ENCODE data around the gene EPHA8. TPM values are rescaled to one million over a fixed set of nuclear protein-coding genes. Genes with fewer than 3 reads are reported as not detected.

EPHA8 gene
- total and polyA plus RNA-seq, 2 experiments from 2014 or later: not detected

- no peak overlapping the region for H3K4me3 ChIP-seq
- WGBS, 2 experiments (ENCODE audit: low coverage in 1 of 2, low lambda C conversion rate in 2 of 2, missing lambda C conversion rate in 2 of 2): 59 to 63% methylated on average over 9 of the region's 9 CpGs
- H3K36me3 ChIP-seq (ENCODE audit: low read depth): no peaks in the 10 kb centered on the region
- no peaks in the 10 kb centered on the region for H3K9me2 ChIP-seq (ENCODE audit: insufficient read depth)
- no peak overlapping the region for H3K27ac ChIP-seq
- no peak overlapping the region for H3K9ac ChIP-seq
- H3K27me3 ChIP-seq (replicated peaks; ENCODE audit: insufficient read depth): peaks cover 13% of the 10 kb centered on the region
- H2AFZ ChIP-seq: no peak overlapping the region
- no peaks in the 10 kb centered on the region for H3K4me1 ChIP-seq (ENCODE audit: insufficient read depth)
- TF ChIP-seq EZH2 (IDR thresholded peaks at IDR 0.05; ENCODE audit: insufficient read depth, poor library complexity, severe bottlenecking): no peak
- no peak for TF ChIP-seq EZH2phosphoT487 (IDR thresholded peaks at IDR 0.05; ENCODE audit: insufficient read depth, low read depth)
- H3K9me3 ChIP-seq (ENCODE audit: low read depth): no peaks in the 10 kb centered on the region
- no peaks in the 10 kb centered on the region for H3F3A ChIP-seq (ENCODE audit: insufficient read depth)
- DNase-seq: no peak
- in situ Hi-C loops (cut with MboI): no loop called here
- H3K79me2 ChIP-seq (ENCODE audit: insufficient read depth): no peaks in the 10 kb centered on the region
- H3K4me2 ChIP-seq (ENCODE audit: unreplicated experiment): no peak overlapping the region
- no peaks in the 10 kb centered on the region for H4K20me1 ChIP-seq (ENCODE audit: insufficient read depth)
These were observed 21.7 kb downstream of the EPHA8 start for GRCh38 chr1:22584970-22585369.

DNA sequence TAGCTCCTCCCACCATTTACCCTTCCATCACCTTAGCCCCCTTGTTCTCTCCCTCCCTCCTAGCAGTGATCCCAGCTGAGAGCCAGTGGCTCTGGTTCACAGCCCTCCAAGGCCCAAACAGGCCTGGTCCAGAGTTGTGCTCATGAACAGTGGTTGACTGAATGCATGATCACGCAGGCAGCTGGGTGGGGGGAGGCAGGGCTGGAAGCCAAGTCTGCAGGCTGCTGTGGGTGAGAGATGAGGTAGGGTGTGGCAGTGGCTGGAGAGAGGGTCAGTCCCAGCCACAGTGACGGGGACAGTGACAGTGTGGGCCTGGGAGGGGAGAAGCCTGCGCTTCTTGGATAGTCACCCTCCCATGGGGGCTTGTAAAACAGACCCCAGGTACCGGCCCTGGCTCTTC is 22.2 kb downstream of the EPHA8 start:
- 49 to 74% methylated on average over 4 of the region's 4 CpGs for WGBS, 2 experiments (ENCODE audit: low coverage in 1 of 2, low lambda C conversion rate in 2 of 2, missing lambda C conversion rate in 2 of 2)
- H3K9me2 ChIP-seq (ENCODE audit: insufficient read depth): no peaks in the 10 kb centered on the region
- no peak overlapping the region for H3K27ac ChIP-seq
- H3K36me3 ChIP-seq (ENCODE audit: low read depth): no peaks in the 10 kb centered on the region
- peaks cover 13% of the 10 kb centered on the region for H3K27me3 ChIP-seq (replicated peaks; ENCODE audit: insufficient read depth)
- H4K20me1 ChIP-seq (ENCODE audit: insufficient read depth): no peaks in the 10 kb centered on the region
- no peaks in the 10 kb centered on the region for H3K79me2 ChIP-seq (ENCODE audit: insufficient read depth)
- H2AFZ ChIP-seq: no peak overlapping the region
- no peaks in the 10 kb centered on the region for H3K4me1 ChIP-seq (ENCODE audit: insufficient read depth)
- no peak overlapping the region for H3K4me2 ChIP-seq (ENCODE audit: unreplicated experiment)
- H3K9ac ChIP-seq: no peak overlapping the region
- TF ChIP-seq EZH2 (IDR thresholded peaks at IDR 0.05; ENCODE audit: insufficient read depth, poor library complexity, severe bottlenecking) (no peak), EZH2phosphoT487 (IDR thresholded peaks at IDR 0.05; ENCODE audit: insufficient read depth, low read depth) (no peak)
- H3K9me3 ChIP-seq (ENCODE audit: low read depth): no peaks in the 10 kb centered on the region
- DNase-seq: no peak
- no peaks in the 10 kb centered on the region for H3F3A ChIP-seq (ENCODE audit: insufficient read depth)
- in situ Hi-C loops (cut with MboI): no loop called here
- H3K4me3 ChIP-seq: no peak overlapping the region

GRCh38 chr1:22586356-22587130 is 23.3 kb downstream of the EPHA8 start:
- TF ChIP-seq EZH2 (IDR thresholded peaks at IDR 0.05; ENCODE audit: insufficient read depth, poor library complexity, severe bottlenecking): no peak
- no peak for TF ChIP-seq EZH2phosphoT487 (IDR thresholded peaks at IDR 0.05; ENCODE audit: insufficient read depth, low read depth)
- DNase-seq: no peak
- no peak overlapping the region for H3K27ac ChIP-seq
- peaks cover 5% of the 10 kb centered on the region; the same call in 1 of the 2 replicates for H3K27me3 ChIP-seq (replicated peaks; ENCODE audit: insufficient read depth)
- H3K9me2 ChIP-seq (ENCODE audit: insufficient read depth): no peaks in the 10 kb centered on the region
- no peak overlapping the region for H3K9ac ChIP-seq
- no peak overlapping the region for H3K4me2 ChIP-seq (ENCODE audit: unreplicated experiment)
- no peak overlapping the region for H3K4me3 ChIP-seq
- no peaks in the 10 kb centered on the region for H3K79me2 ChIP-seq (ENCODE audit: insufficient read depth)
- WGBS, 2 experiments (ENCODE audit: low coverage in 1 of 2, low lambda C conversion rate in 2 of 2, missing lambda C conversion rate in 2 of 2): 80 to 82% methylated on average over 16 to 19 of the region's 19 CpGs
- no peaks in the 10 kb centered on the region for H4K20me1 ChIP-seq (ENCODE audit: insufficient read depth)
- no peaks in the 10 kb centered on the region for H3K9me3 ChIP-seq (ENCODE audit: low read depth)
- no peaks in the 10 kb centered on the region for H3K4me1 ChIP-seq (ENCODE audit: insufficient read depth)
- in situ Hi-C loops (cut with MboI): no loop called here
- H3F3A ChIP-seq (ENCODE audit: insufficient read depth): no peaks in the 10 kb centered on the region
- no peak overlapping the region for H2AFZ ChIP-seq
- no peaks in the 10 kb centered on the region for H3K36me3 ChIP-seq (ENCODE audit: low read depth)

DNA sequence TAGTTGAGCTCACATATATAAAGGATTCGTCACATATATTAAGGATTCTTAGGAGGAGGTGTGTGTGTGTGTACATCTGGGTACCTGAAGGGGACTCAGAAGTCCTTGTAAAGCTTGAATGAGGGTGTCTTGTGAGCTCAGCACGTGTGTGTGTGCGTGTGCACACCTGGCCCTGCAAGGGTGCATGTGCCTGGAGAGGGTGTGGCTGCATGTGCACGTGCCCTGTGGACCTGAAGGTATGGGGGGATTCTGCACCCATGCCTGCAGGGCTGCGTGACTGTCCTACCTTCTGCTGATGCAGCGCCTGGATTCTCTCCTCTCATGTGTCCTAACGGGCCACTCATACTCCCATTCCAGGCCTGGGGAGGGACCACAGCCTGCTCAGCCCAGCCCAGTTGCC is 24.0 kb downstream of the EPHA8 start:
- no peaks in the 10 kb centered on the region for H3F3A ChIP-seq (ENCODE audit: insufficient read depth)
- no peak overlapping the region for H3K4me2 ChIP-seq (ENCODE audit: unreplicated experiment)
- H3K9me3 ChIP-seq (ENCODE audit: low read depth): no peaks in the 10 kb centered on the region
- 54 to 59% methylated on average over 7 of the region's 7 CpGs for WGBS, 2 experiments (ENCODE audit: low coverage in 1 of 2, low lambda C conversion rate in 2 of 2, missing lambda C conversion rate in 2 of 2)
- TF ChIP-seq EZH2 (IDR thresholded peaks at IDR 0.05; ENCODE audit: insufficient read depth, poor library complexity, severe bottlenecking): no peak
- TF ChIP-seq EZH2phosphoT487 (IDR thresholded peaks at IDR 0.05; ENCODE audit: insufficient read depth, low read depth): no peak
- no peaks in the 10 kb centered on the region for H3K4me1 ChIP-seq (ENCODE audit: insufficient read depth)
- H3K79me2 ChIP-seq (ENCODE audit: insufficient read depth): no peaks in the 10 kb centered on the region
- H3K36me3 ChIP-seq (ENCODE audit: low read depth): no peaks in the 10 kb centered on the region
- no peak for DNase-seq
- no peak overlapping the region for H2AFZ ChIP-seq
- H3K27me3 ChIP-seq (replicated peaks; ENCODE audit: insufficient read depth): peaks cover 7% of the 10 kb centered on the region
- H4K20me1 ChIP-seq (ENCODE audit: insufficient read depth): no peaks in the 10 kb centered on the region
- in situ Hi-C loops (cut with MboI): no loop called here
- H3K9ac ChIP-seq: no peak overlapping the region
- no peak overlapping the region for H3K4me3 ChIP-seq
- H3K27ac ChIP-seq: no peak overlapping the region
- H3K9me2 ChIP-seq (ENCODE audit: insufficient read depth): no peaks in the 10 kb centered on the region

Data from GM23248 (cell line).